Measurements from ENCODE around the gene GPR82. TPM values are rescaled to one million over a fixed set of nuclear protein-coding genes. Genes with fewer than 3 reads are reported as not detected.
"Not testable (repeated sequence)": the region's sequence is repeated elsewhere in the genome, so short reads cannot be mapped to it uniquely, and the experiment has no call there.

The GPR82 gene, protein sequence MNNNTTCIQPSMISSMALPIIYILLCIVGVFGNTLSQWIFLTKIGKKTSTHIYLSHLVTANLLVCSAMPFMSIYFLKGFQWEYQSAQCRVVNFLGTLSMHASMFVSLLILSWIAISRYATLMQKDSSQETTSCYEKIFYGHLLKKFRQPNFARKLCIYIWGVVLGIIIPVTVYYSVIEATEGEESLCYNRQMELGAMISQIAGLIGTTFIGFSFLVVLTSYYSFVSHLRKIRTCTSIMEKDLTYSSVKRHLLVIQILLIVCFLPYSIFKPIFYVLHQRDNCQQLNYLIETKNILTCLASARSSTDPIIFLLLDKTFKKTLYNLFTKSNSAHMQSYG
- total RNA-seq: 0.65 TPM
- long read RNA-seq, partial matches to known transcripts: 0 of 1 reads
- long read RNA-seq, other reads (novel, unspliced or antisense): 1 of 1 reads

DNA sequence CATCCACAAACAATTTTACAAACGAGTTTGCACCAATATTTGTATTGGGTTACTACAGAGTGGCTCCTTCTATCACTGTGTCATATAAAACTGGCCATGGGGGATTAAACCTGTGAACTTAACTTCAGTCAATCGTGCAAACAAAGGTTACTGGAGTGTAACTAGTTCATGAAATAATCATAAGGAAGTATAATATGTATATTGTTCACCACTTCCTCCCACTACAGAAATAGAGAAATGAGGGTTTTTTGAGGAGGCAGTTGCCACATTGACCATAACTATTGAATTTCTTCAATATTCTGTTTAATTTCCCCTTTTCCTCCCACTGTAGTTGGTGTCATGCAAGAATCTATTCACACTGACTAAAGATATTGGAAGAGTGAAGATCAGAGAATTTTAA lies at the start of gene GPR82:
GPR82 (plus strand) TSS at position 356 of the 400 bp plus-strand sequence. CDS start 2,846 bp downstream, outside the sequence.
- Histone ChIP-seq H3K27me3 (ENCODE audit: low read depth) (no peaks in the 10 kb centered on the region), H3K4me1 (peaks cover 9% of the 10 kb centered on the region), H3K36me3 (no peaks in the 10 kb centered on the region), H3K27ac (no peak within 1 kb of the TSS), H3K4me3 (no peak within 1 kb of the TSS), H3K9me3 (no peaks in the 10 kb centered on the region)
- DNase-seq: no peak
- TF ChIP-seq CTCF (IDR thresholded peaks at IDR 0.05): no peak
- intact Hi-C loops (cut with DNase I): no loop called here
- ATAC-seq: peak in 1 of 2 donors; percentile 41

DNA sequence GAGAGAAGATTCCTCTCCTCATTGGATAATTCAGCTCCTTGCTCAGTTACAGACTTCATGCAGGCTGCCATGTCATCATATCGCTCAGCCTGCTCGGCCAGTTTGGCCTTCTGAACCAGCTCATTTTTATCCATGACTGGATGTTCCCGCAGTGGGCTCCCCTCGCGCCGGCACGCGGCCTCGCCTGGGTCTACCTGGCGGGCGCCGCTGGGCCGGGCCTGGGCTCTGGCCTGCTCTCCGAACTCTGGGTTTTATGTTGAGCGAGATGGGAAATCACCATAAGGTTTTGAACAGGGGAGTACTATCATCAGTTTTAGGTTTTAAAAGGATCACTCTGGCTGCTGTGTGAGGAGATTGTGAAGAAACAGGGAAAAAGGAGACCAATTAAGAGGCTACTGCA lies 47.6 kb upstream of the GPR82 start:
- not testable (repeated sequence) for H3K36me3 ChIP-seq

GRCh38 chrX:41677183-41678060 lies 46.6 kb upstream of the GPR82 start:
- intact Hi-C loops (cut with DNase I): no loop called here
- DNase-seq (no peak), ATAC-seq (no peak)
- H3K27ac ChIP-seq: no peak overlapping the region
- TF ChIP-seq CTCF (IDR thresholded peaks at IDR 0.05): no peak
- H3K4me3 ChIP-seq: no peak overlapping the region
- H3K27me3 ChIP-seq (ENCODE audit: low read depth): no peaks in the 10 kb centered on the region
- no peaks in the 10 kb centered on the region for H3K4me1 ChIP-seq
- H3K36me3 ChIP-seq: no peaks in the 10 kb centered on the region
- H3K9me3 ChIP-seq: no peaks in the 10 kb centered on the region

More for the DNA sequence above, 47.6 kb upstream of the GPR82 start:
- H3K27ac ChIP-seq; ATAC-seq; intact Hi-C loops (cut with DNase I); H3K27me3 ChIP-seq (ENCODE audit: low read depth); H3K4me3 ChIP-seq; H3K4me1 ChIP-seq; H3K9me3 ChIP-seq; DNase-seq: not testable (repeated sequence)

DNA sequence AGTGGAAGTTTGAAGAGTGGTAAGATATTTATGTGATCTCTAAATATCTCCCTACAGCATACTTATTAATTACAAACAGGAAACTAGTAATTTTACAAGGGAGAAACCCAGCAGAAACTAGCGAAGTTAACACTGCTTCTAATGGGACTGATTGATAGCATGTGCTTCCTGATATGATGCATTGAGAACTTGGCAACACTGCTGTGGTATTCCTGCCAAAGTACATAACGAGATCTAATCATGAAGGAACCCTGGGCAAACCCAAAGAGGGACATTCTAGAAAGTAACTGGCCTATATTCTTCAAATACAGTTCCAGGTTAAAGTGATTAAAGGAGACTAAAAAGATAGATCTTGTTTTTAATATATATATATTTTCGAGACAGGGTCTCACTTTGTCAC lies 39.8 kb upstream of the GPR82 start:
- intact Hi-C loops (cut with DNase I): no loop called here
- Histone ChIP-seq H3K4me3 (no peak overlapping the region), H3K36me3 (no peaks in the 10 kb centered on the region), H3K9me3 (no peaks in the 10 kb centered on the region), H3K4me1 (no peaks in the 10 kb centered on the region), H3K27me3 (ENCODE audit: low read depth) (no peaks in the 10 kb centered on the region), H3K27ac (no peak overlapping the region)
- TF ChIP-seq CTCF (IDR thresholded peaks at IDR 0.05): no peak
- ATAC-seq (peak in 1 of 2 donors; percentile 33), DNase-seq (no peak)

- DNase-seq (no peak), ATAC-seq (no peak)
- Histone ChIP-seq H3K27ac (no peak overlapping the region), H3K4me1 (no peaks in the 10 kb centered on the region), H3K9me3 (no peaks in the 10 kb centered on the region), H3K4me3 (no peak overlapping the region), H3K27me3 (ENCODE audit: low read depth) (no peaks in the 10 kb centered on the region), H3K36me3 (no peaks in the 10 kb centered on the region)
- intact Hi-C loops (cut with DNase I): no loop called here
- no peak for TF ChIP-seq CTCF (IDR thresholded peaks at IDR 0.05)
Measured at GRCh38 chrX:41684940-41685339, 39.0 kb upstream of the GPR82 start.
